Suprapubic skin (tissue), 4 donors: ENCODE results near the gene PIGP. TPM values are rescaled to one million over a fixed set of nuclear protein-coding genes. Genes with fewer than 3 reads are reported as not detected.
"Not testable (repeated sequence)": the region's sequence is repeated elsewhere in the genome, so short reads cannot be mapped to it uniquely, and the experiment has no call there.

Experiments
- DNase-seq, 2 donors: peaks; one replicate each; pipeline ENCODE4 v3.0.0-alpha.2; 2019; ENCODE audit warnings: low spot score in 2 of 2
- H3K27ac ChIP-seq: fragments of 200-600 bp; sonication (generic); one replicate; pipeline ENCODE4 v1.5.1; 2019
- H3K27me3 ChIP-seq: fragments of 200-600 bp; sonication (generic); one replicate; pipeline ENCODE4 v1.5.1; 2019
- H3K36me3 ChIP-seq: fragments of 200-600 bp; sonication (generic); one replicate; pipeline ENCODE4 v1.5.1; 2019
- H3K4me1 ChIP-seq: fragments of 200-600 bp; sonication (generic); one replicate; pipeline ENCODE4 v1.5.1; 2019
- H3K4me3 ChIP-seq: fragments of 200-600 bp; sonication (generic); one replicate; pipeline ENCODE4 v1.5.1; 2019; ENCODE audit warnings: mild to moderate bottlenecking
- H3K9me3 ChIP-seq: fragments of 200-600 bp; sonication (generic); one replicate; pipeline ENCODE4 v1.5.1; 2019
- EP300 ChIP-seq: sonication (generic); formaldehyde crosslinking; IDR thresholded peaks from one replicate; pipeline ENCODE4 v1.6.1; 2017; ENCODE audit warnings: antibody characterized with exemption
- POLR2A ChIP-seq, 2 donors: fragments of 450-650 bp; IDR thresholded peaks; one replicate each; pipeline ENCODE4 v1.6.1; 2017; ENCODE audit warnings: antibody characterized with exemption in 2 of 2, mild to moderate bottlenecking in 2 of 2, moderate library complexity in 2 of 2
- POLR2AphosphoS5 ChIP-seq, 3 donors: sonication (generic); formaldehyde crosslinking; IDR thresholded peaks; one replicate each; pipeline ENCODE4 v1.6.1; 2017; ENCODE audit warnings: antibody characterized with exemption in 3 of 3
- WGBS: methylation state at CpG from one replicate; pipeline ENCODE4 v1.1.5; 2018; 5-methylcytosine and 5-hydroxymethylcytosine counted together
- total RNA-seq, 4 donors: library from RNA; depleted of rRNA; stranded (reverse); fragments of >200 nt; gene quantifications; one replicate each; pipeline ENCODE4 v1.1.0, GENCODE V29; 2016
- TF ChIP-seq, protein P1 (sequence below), 2 donors: fragments of 200-600 bp in 1 of 2; fragments of 450-650 bp in 1 of 2; sonication (generic) in 1 of 2; IDR thresholded peaks; one replicate each; pipeline ENCODE4 v1.5.1; 2016 to 2019; ENCODE audit warnings: antibody characterized with exemption in 2 of 2, mild to moderate bottlenecking in 1 of 2, moderate library complexity in 1 of 2

Gene PIGP
- total RNA-seq, 4 donors from 2014 or later: 8.4 to 15.5 (median 13.6) TPM

DNA sequence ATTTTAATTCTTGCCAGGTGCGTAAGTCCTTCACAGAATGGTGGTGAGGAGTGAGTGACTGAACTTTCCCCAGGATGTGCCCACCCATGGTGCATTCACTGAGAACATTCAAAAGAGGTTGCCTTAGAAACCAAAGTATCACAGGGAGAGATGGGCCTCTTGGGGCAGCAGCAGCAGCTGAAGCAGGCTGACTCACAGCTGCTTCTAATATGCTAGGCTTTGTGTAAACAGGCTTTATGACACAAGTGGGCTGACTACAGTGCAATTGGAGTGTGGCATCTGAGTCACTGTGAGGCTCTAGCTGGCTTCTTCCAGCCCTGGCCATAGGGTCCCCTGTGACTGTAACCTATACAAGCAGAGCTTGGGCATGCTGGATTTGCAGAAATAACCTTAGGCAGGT is 12.6 kb downstream of the PIGP start:
- peaks cover 8% of the 10 kb centered on the region for H3K4me1 ChIP-seq
- TF ChIP-seq, protein P1, sequence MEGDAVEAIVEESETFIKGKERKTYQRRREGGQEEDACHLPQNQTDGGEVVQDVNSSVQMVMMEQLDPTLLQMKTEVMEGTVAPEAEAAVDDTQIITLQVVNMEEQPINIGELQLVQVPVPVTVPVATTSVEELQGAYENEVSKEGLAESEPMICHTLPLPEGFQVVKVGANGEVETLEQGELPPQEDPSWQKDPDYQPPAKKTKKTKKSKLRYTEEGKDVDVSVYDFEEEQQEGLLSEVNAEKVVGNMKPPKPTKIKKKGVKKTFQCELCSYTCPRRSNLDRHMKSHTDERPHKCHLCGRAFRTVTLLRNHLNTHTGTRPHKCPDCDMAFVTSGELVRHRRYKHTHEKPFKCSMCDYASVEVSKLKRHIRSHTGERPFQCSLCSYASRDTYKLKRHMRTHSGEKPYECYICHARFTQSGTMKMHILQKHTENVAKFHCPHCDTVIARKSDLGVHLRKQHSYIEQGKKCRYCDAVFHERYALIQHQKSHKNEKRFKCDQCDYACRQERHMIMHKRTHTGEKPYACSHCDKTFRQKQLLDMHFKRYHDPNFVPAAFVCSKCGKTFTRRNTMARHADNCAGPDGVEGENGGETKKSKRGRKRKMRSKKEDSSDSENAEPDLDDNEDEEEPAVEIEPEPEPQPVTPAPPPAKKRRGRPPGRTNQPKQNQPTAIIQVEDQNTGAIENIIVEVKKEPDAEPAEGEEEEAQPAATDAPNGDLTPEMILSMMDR (IDR thresholded peaks at IDR 0.05): no peak
- TF ChIP-seq POLR2AphosphoS5 (IDR thresholded peaks at IDR 0.05): no peak
- TF ChIP-seq POLR2A (IDR thresholded peaks at IDR 0.05): no peak
- TF ChIP-seq EP300: no peak

DNA sequence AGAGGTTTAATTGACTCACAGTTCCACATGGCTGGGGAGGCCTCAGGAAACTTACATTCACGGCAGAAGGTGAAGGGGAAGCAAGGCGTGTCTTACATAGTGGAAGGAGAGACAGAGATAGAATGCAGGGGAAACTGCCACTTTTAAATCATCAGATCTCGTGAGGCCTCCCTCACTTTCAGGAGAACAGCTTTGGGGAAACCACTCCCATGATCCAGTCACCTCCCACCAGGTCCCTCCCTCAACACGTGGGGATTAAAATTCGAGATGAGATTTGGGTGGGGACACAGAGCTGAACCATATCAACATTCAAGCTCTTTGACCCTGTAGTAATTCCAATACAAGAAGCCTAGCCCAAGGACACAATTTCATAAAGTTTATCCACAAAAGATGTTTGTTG is 13.7 kb downstream of the PIGP start:
- no peak for TF ChIP-seq EP300
- TF ChIP-seq POLR2AphosphoS5 (IDR thresholded peaks at IDR 0.05): no peak
- no peak for TF ChIP-seq POLR2A (IDR thresholded peaks at IDR 0.05)
- TF ChIP-seq, protein P1 (IDR thresholded peaks at IDR 0.05): no peak
- Histone ChIP-seq H3K9me3 (no peaks in the 10 kb centered on the region), H3K27ac (no peak overlapping the region), H3K4me1 (peaks cover 8% of the 10 kb centered on the region), H3K27me3 (no peaks in the 10 kb centered on the region), H3K36me3 (no peaks in the 10 kb centered on the region), H3K4me3 (no peak overlapping the region)
- no peak for DNase-seq
- 71% methylated on average over 5 of the region's 5 CpGs for WGBS

More for the DNA sequence above, 12.6 kb downstream of the PIGP start:
- WGBS: 67% methylated on average over 1 of the region's 1 CpG
- DNase-seq: no peak
- H3K4me3 ChIP-seq: no peak overlapping the region
- no peak overlapping the region for H3K27ac ChIP-seq
- no peaks in the 10 kb centered on the region for H3K27me3 ChIP-seq
- H3K36me3 ChIP-seq: peaks cover 4% of the 10 kb centered on the region
- H3K9me3 ChIP-seq: no peaks in the 10 kb centered on the region

DNA sequence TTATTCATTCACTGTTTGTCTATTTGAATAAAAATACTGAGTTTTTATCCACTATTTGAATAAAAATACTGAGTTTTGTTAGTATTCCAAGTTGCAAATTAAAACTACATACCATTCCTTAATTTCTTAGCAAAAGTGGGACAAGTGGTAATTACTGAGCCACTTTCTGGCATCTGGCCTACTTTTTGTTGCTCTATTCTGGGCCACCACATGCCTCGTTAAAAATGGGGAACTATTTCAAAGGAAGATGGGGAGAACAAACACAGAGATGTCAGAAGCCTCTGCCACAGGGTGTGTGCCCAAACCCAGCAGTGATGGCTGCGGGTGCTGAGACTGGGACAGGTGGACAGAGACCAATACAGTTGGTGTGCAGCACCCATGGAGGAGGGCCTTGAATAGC is 14.6 kb downstream of the PIGP start:
- 57% methylated on average over 2 of the region's 2 CpGs for WGBS

DNA sequence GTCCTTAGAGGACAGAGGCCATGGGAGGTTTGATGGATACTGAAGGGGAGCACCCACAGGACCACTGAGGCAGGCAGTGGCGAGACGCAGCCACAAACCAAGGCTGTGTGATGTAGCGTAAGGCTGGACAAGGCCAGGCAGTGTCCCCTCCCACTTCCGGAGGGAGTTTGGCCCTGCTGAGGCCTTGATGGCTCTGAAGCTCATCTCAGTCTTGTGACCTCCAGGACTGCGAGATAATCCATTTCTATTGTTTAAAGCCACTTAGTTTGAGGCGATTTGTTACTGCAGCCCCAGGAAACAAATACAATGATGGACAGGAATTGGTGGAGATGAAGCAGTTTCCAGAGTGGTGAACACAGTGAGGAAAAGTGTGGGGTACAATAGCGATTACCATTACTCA is 15.3 kb downstream of the PIGP start:
- peaks cover 8% of the 10 kb centered on the region for H3K4me1 ChIP-seq
- H3K36me3 ChIP-seq: no peaks in the 10 kb centered on the region
- DNase-seq: no peak
- WGBS: 92% methylated on average over 7 of the region's 7 CpGs
- no peak overlapping the region for H3K27ac ChIP-seq
- H3K4me3 ChIP-seq: no peak overlapping the region
- no peaks in the 10 kb centered on the region for H3K27me3 ChIP-seq
- TF ChIP-seq POLR2AphosphoS5 (IDR thresholded peaks at IDR 0.05): no peak
- TF ChIP-seq EP300: no peak
- no peak for TF ChIP-seq POLR2A (IDR thresholded peaks at IDR 0.05)
- TF ChIP-seq, protein P1 (IDR thresholded peaks at IDR 0.05): no peak
- no peaks in the 10 kb centered on the region for H3K9me3 ChIP-seq

More for the DNA sequence above, 14.6 kb downstream of the PIGP start:
- H3K4me1 ChIP-seq: peaks cover 8% of the 10 kb centered on the region
- no peaks in the 10 kb centered on the region for H3K9me3 ChIP-seq
- H3K27me3 ChIP-seq: no peaks in the 10 kb centered on the region
- TF ChIP-seq EP300: no peak
- TF ChIP-seq POLR2A (IDR thresholded peaks at IDR 0.05): no peak
- TF ChIP-seq, protein P1 (IDR thresholded peaks at IDR 0.05): no peak
- no peak for TF ChIP-seq POLR2AphosphoS5 (IDR thresholded peaks at IDR 0.05)
- DNase-seq: no peak
- no peak overlapping the region for H3K27ac ChIP-seq
- no peak overlapping the region for H3K4me3 ChIP-seq
- H3K36me3 ChIP-seq: no peaks in the 10 kb centered on the region

- WGBS: 85% methylated on average over 2 of the region's 2 CpGs
- Histone ChIP-seq H3K4me1 (peaks cover 4% of the 10 kb centered on the region), H3K4me3 (no peak overlapping the region), H3K27ac (no peak overlapping the region), H3K27me3 (no peaks in the 10 kb centered on the region), H3K9me3 (no peaks in the 10 kb centered on the region), H3K36me3 (no peaks in the 10 kb centered on the region)
- TF ChIP-seq POLR2A (IDR thresholded peaks at IDR 0.05) (no peak), POLR2AphosphoS5 (IDR thresholded peaks at IDR 0.05) (no peak), EP300 (no peak)
- TF ChIP-seq, protein P1 (IDR thresholded peaks at IDR 0.05): no peak
- DNase-seq: no peak
Observed at GRCh38 chr21:37055271-37055855, 17.5 kb downstream of the PIGP start.

DNA sequence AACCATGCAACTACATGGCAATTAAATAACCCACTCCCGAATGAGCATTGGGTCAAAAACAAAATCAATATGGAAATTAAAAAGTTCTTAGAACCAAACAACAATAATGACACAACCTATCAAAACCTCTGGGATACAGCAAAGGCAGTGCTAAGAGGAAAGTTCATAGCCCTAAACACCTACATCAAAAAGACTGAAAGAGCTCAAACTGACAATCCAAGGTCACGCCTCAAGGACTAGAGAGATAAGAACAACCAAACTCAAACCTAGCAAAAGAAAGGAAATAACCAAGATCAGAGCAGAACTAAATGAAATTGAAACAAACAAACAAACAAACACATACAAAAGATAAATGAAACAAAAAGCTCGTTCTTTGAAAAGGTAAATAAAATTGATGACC is 23.1 kb downstream of the PIGP start:
- H3K4me1 ChIP-seq, H3K4me3 ChIP-seq, H3K27me3 ChIP-seq, H3K27ac ChIP-seq, H3K36me3 ChIP-seq, H3K9me3 ChIP-seq, DNase-seq: not testable (repeated sequence)
- 88% methylated on average over 3 of the region's 3 CpGs for WGBS
